Endothelial cell of umbilical vein (primary cell): ENCODE measurements around the gene OXCT2. TPM values are rescaled to one million over a fixed set of nuclear protein-coding genes. Genes with fewer than 3 reads are reported as not detected.

Experiments used
- BruUV-seq: library from RNA; stranded (reverse); fragments of 400-500 nt; replicated peaks from 2 replicates; lab custom pipeline; 2021; lab: Mats Ljungman, UMichigan
- CTCF ChIA-PET: fragments of 300-600, 350-600 bp; sonication (Branson Sonifier 250); formaldehyde crosslinking; loops from one replicate; lab custom pipeline; 2021; ENCODE audit warnings: antibody characterized with exemption, inconsistent platforms; lab: Charles Lee
- POLR2A ChIA-PET: fragments of 300-600, 350-600 bp; sonication (Branson Sonifier 250); formaldehyde crosslinking; loops from one replicate; lab custom pipeline; 2021; ENCODE audit warnings: antibody characterized with exemption, inconsistent platforms; lab: Charles Lee
- DNase-seq: peaks from one replicate; pipeline ENCODE4 v3.0.0-alpha.2; 2011; ENCODE audit warnings: low read depth, low spot score
- FAIRE-seq: peaks from 2 replicates; lab custom pipeline; 2011; peaks lifted over from hg19 to GRCh38; lab: Jason Lieb, UNC
- H2AFZ ChIP-seq: 2 replicates; pipeline ENCODE4 v1.6.0; 2012; ENCODE audit warnings: low read depth, low read length, control low read depth, inconsistent platforms
- H3K27ac ChIP-seq: 2 replicates; pipeline ENCODE4 v1.5.1; 2011; ENCODE audit warnings: low read depth, mild to moderate bottlenecking, control low read depth, low read length, moderate library complexity; ENCODE audit not compliant: insufficient read depth
- H3K27me3 ChIP-seq, 2 experiments: 2 replicates each; pipeline versions ENCODE4 v1.6.0 to v1.6.1; 2011; ENCODE audit warnings: low read length in 2 of 2, mixed read lengths in 1 of 2; ENCODE audit not compliant: control insufficient read depth in 2 of 2, insufficient read depth in 2 of 2
- H3K36me3 ChIP-seq, 2 experiments: 2 replicates in 1 of 2; 3 replicates in 1 of 2; pipeline ENCODE4 v1.5.1; 2011; ENCODE audit warnings: low read length in 2 of 2, mild to moderate bottlenecking in 1 of 2, moderate library complexity in 1 of 2; ENCODE audit not compliant: control insufficient read depth in 2 of 2, insufficient read depth in 2 of 2; ENCODE audit errors: extremely low read depth in 1 of 2
- H3K4me1 ChIP-seq: 3 replicates; pipeline ENCODE4 v1.5.1; 2011; ENCODE audit warnings: mild to moderate bottlenecking, low read length; ENCODE audit not compliant: control insufficient read depth, insufficient read depth; ENCODE audit errors: extremely low read depth
- H3K4me2 ChIP-seq: 2 replicates; pipeline ENCODE4 v1.6.1; 2011; ENCODE audit warnings: low read length, control low read depth, mixed read lengths; ENCODE audit not compliant: insufficient read depth
- H3K4me3 ChIP-seq, 3 experiments: fragments of 200-600 bp in 1 of 3; sonication (generic), shearing (Covaris generic) in 1 of 3; replicated peaks in 1 of 3; 2 replicates each; pipeline ENCODE4 v1.5.1; 2011 to 2016; ENCODE audit warnings: control low read depth in 3 of 3, low read length in 3 of 3, mild to moderate bottlenecking in 2 of 3, inconsistent platforms in 1 of 3, low read depth in 1 of 3, moderate library complexity in 1 of 3; ENCODE audit not compliant: insufficient read depth in 1 of 3
- H3K79me2 ChIP-seq: 2 replicates; pipeline ENCODE4 v1.6.0; 2012; ENCODE audit warnings: low read length, inconsistent platforms; ENCODE audit not compliant: control insufficient read depth, insufficient read depth
- H3K9ac ChIP-seq: replicated peaks from 2 replicates; pipeline ENCODE3; 2011; ENCODE audit warnings: low read length, control low read depth; ENCODE audit not compliant: insufficient read depth; ENCODE audit errors: extremely low read depth
- H3K9me1 ChIP-seq: replicated peaks from 3 replicates; pipeline ENCODE4 v1.6.0; 2011; ENCODE audit warnings: mild to moderate bottlenecking, low read length; ENCODE audit not compliant: control insufficient read depth, insufficient read depth; ENCODE audit errors: extremely low read depth
- H3K9me3 ChIP-seq: replicated peaks from 2 replicates; pipeline ENCODE4 v1.5.1; 2012; ENCODE audit warnings: low read length, inconsistent platforms; ENCODE audit not compliant: control insufficient read depth, insufficient read depth
- H4K20me1 ChIP-seq: replicated peaks from 2 replicates; pipeline ENCODE3; 2011; ENCODE audit warnings: mild to moderate bottlenecking, low read length; ENCODE audit not compliant: control insufficient read depth, insufficient read depth; ENCODE audit errors: extremely low read depth
- CTCF ChIP-seq, 2 donors: IDR thresholded peaks; 1 replicate in 1 of 2; 2 replicates in 1 of 2; pipeline ENCODE4 v1.5.1; 2011; ENCODE audit warnings: low read length in 2 of 2, mild to moderate bottlenecking in 2 of 2, moderate library complexity in 2 of 2, control low read depth in 1 of 2, inconsistent platforms in 1 of 2, low read depth in 1 of 2; ENCODE audit not compliant: insufficient read depth in 1 of 2; ENCODE audit errors: extremely low read depth in 1 of 2
- EZH2 ChIP-seq: IDR thresholded peaks from 2 replicates; pipeline ENCODE4 v1.6.1; 2012; ENCODE audit warnings: borderline replicate concordance, low read depth, mild to moderate bottlenecking, moderate library complexity, low read length, inconsistent platforms; ENCODE audit not compliant: severe bottlenecking
- FOS ChIP-seq: IDR thresholded peaks from 2 replicates; pipeline ENCODE4 v1.6.1; 2011; ENCODE audit warnings: mild to moderate bottlenecking, low read length, moderate library complexity, borderline replicate concordance; ENCODE audit not compliant: insufficient read depth
- GATA2 ChIP-seq: IDR thresholded peaks from 2 replicates; pipeline ENCODE4 v1.7.0; 2011; ENCODE audit warnings: low read depth, mild to moderate bottlenecking, moderate library complexity, mixed read lengths, low read length; ENCODE audit not compliant: insufficient read length, insufficient read depth
- JUN ChIP-seq: IDR thresholded peaks from 2 replicates; pipeline ENCODE4 v1.6.1; 2011; ENCODE audit warnings: borderline replicate concordance, low read depth; ENCODE audit not compliant: insufficient read length, insufficient read depth
- MAX ChIP-seq: IDR thresholded peaks from 2 replicates; pipeline ENCODE4 v1.6.1; 2011; ENCODE audit not compliant: insufficient read depth, insufficient read length
- MYC ChIP-seq: IDR thresholded peaks from one replicate; pipeline ENCODE4 v1.6.1; 2011; ENCODE audit warnings: mild to moderate bottlenecking, low read depth, low read length
- POLR2A ChIP-seq: IDR thresholded peaks from 2 replicates; pipeline ENCODE4 v1.6.1; 2012; ENCODE audit warnings: low read depth, mild to moderate bottlenecking, control low read depth, low read length
- POLR2AphosphoS5 ChIP-seq: IDR thresholded peaks from 2 replicates; pipeline ENCODE4 v1.6.1; 2012; ENCODE audit warnings: low read depth, mild to moderate bottlenecking, control low read depth, low read length, moderate library complexity; ENCODE audit not compliant: insufficient read depth
- dilution Hi-C: fragments of 300-500 bp; cut with MboI; formaldehyde crosslinking; loops from one replicate; pipeline ENCODE4 v1.15.0; 2019; ENCODE audit warnings: low sequenced_read_pairs; ENCODE audit not compliant: extremely low pct_ligation_motif_present
- intact Hi-C: fragments of 100-400 bp; cut with micrococcal nuclease; formaldehyde crosslinking; loops from one replicate; pipeline ENCODE4 v1.10.0; 2022
- polyA plus RNA-seq, 4 experiments: library from polyadenylated mRNA; depleted of rRNA in 3 of 4; stranded (reverse) in 3 of 4; unstranded in 1 of 4; fragments of >200 nt; gene quantifications; 2 replicates each; pipeline versions ENCODE4 v1.2.1 to v1.2.3, GENCODE V29; 2011 to 2012; ENCODE audit warnings: missing spikeins in 1 of 4
- total RNA-seq: library from RNA; stranded (reverse); gene quantifications from 2 replicates; pipeline ENCODE4 v1.2.3, GENCODE V29; 2021

OXCT2 gene
- total and polyA plus RNA-seq, 2 donors (not counting 3 experiments of a cell fraction or from before 2014, with no cell fraction given) = 0.60 to 0.84 TPM

GRCh38 chr1:39805385-39805784 lies 34.2 kb upstream of the OXCT2 start:
- H3K9me1 ChIP-seq = no peaks in the 10 kb centered on the region
- CTCF ChIA-PET = no interaction called here
- FAIRE-seq (no peak), DNase-seq (no peak)
- no peaks in the 10 kb centered on the region for H3K36me3 ChIP-seq
- no peak overlapping the region for H3K4me3 ChIP-seq
- intact Hi-C loops = no loop called here
- no TSS peak for BruUV-seq
- H3K27me3 ChIP-seq = no peaks in the 10 kb centered on the region
- dilution Hi-C loops = no loop called here
- TF ChIP-seq MAX (no peak), MYC (no peak), POLR2AphosphoS5 (no peak), EZH2 (no peak), JUN (no peak), POLR2A (no peak), CTCF (IDR thresholded peaks at IDR 0.05; ENCODE audit: extremely low read depth in 1 of 2, insufficient read depth in 1 of 2, low read depth in 1 of 2, low read length in 2 of 2) (no peak), GATA2 (no peak), FOS (no peak)
- H3K9me3 ChIP-seq = no peaks in the 10 kb centered on the region
- H3K4me1 ChIP-seq = no peaks in the 10 kb centered on the region
- H4K20me1 ChIP-seq = no peaks in the 10 kb centered on the region
- no peak overlapping the region for H3K9ac ChIP-seq
- no peaks in the 10 kb centered on the region for H3K79me2 ChIP-seq
- POLR2A ChIA-PET = no interaction called here
- no peak overlapping the region for H3K27ac ChIP-seq
- H3K4me2 ChIP-seq = no peak overlapping the region
- H2AFZ ChIP-seq = no peak overlapping the region
